Activated CD4-positive, alpha-beta T cell treated with anti-CD3 and anti-CD28 coated beads for 48 hours (primary cell): ENCODE data around the gene DUS3L.
A peak's percentile ranks its signal among the peaks of the same experiment; 100 is the strongest.

Experiments
- DNase-seq: peaks from one replicate; pipeline ENCODE4 v3.0.0-alpha.2; 2020

The DUS3L gene

DNA sequence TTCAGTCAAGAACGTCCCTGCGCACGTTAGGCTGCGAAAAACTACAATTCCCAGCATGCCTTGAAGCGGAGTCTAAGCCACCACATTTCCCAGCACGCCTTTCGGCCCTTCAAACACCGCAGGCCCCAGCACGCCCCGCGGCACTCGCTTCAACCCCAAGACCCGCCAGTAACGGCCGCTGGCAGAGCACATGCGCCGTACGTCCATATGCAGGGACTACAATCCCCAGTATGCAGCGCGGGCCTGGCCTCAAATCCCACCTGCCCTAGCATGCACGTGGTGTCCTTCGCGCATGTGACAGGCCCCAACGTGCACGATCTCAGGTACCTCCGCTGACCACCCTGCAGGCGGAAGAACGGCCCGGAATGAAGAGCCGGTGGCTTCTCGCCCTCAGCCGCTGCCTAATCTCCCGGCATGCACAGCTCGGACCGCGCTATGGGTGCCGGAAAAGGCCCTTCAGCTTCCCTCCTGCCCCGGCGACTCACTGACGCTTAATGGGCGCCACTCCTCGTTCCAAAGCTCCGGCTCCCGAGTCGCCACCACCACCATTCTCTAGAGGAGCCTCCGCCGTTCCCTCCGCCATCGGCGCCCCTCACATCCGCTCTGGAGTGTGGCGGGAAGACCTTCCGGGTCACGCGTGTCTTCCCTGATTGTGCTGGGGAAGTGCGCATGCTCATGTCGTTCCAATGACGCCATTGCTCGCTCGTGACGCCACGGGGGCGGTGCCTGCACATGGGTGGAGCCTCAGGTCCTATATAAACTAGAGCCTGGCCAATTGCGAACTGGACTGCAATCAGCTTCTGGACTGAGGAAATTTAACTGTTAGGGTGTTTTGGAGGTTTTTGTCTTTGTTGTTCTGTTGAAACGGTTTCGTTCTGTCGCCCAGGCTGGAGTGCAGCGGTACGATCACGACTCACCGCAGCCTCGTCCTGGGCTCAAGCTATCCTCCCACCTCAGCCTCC lies at the start of gene DUS3L:
DUS3L (minus strand) TSS at position 605 of the 962 bp plus-strand sequence; CDS start at position 583, 22 bp downstream.
- peak; percentile 98 for DNase-seq

DNA sequence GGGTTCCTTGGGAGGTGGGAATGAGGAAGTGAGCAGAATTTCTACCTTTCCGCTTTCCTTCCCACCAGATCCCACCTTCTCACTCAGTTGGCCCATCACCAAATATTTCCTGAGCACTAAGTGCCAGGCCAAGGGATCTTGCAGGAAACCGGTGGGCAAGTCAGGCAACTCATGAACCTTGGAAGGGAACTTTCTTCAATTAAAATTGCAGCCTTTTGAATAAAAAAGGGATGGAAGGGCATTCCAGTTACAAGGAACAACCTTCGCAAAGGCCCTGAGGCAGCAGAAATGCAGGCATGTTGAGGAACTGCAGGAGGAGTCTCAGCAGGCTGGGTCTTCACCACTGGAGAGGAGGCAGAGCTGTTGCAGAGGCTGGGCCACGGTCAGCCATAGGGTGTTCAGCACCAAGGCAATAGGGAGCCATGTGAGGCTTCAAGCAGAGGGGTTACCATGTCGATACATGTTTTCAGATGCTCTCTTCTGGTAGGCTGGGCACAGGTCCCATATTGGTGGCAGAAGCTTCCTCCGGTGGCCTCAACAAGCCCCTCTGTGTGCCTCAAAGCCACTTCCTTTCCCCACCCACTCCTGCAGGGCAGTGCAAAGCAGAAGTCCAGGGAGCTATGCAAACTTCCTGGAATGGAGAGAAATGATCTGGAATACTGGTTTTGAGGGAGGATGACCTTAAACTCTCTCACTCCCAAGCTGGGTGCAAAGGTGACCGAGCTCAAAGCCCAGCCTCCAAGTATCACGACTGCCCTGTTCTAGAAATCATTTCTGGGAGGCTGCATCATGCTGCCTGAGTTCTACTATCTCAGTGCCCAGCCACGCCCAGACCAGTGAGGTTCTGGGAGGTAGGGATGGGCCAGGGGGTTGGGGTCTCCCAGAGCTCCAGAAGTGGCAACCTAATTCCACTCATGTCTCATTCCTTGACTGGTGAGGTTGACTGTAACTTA lies 48.4 kb upstream of the DUS3L start, which contains the start of gene FUT6:
FUT6 (minus strand) TSS at position 638 of the 953 bp plus-strand sequence. CDS start 7,135 bp downstream, outside the sequence.
- no peak for DNase-seq

GRCh38 chr19:5838353-5839064 lies 47.5 kb upstream of the DUS3L start:
- no peak for DNase-seq

GRCh38 chr19:5837761-5838352 lies 46.9 kb upstream of the DUS3L start:
- DNase-seq = no peak

GRCh38 chr19:5832527-5833216 lies 41.7 kb upstream of the DUS3L start:
- no peak for DNase-seq

GRCh38 chr19:5832061-5832460 lies 41.1 kb upstream of the DUS3L start:
- DNase-seq = no peak

- DNase-seq = no peak
These were observed 40.2 kb upstream of the DUS3L start for GRCh38 chr19:5831159-5831558.

DNA sequence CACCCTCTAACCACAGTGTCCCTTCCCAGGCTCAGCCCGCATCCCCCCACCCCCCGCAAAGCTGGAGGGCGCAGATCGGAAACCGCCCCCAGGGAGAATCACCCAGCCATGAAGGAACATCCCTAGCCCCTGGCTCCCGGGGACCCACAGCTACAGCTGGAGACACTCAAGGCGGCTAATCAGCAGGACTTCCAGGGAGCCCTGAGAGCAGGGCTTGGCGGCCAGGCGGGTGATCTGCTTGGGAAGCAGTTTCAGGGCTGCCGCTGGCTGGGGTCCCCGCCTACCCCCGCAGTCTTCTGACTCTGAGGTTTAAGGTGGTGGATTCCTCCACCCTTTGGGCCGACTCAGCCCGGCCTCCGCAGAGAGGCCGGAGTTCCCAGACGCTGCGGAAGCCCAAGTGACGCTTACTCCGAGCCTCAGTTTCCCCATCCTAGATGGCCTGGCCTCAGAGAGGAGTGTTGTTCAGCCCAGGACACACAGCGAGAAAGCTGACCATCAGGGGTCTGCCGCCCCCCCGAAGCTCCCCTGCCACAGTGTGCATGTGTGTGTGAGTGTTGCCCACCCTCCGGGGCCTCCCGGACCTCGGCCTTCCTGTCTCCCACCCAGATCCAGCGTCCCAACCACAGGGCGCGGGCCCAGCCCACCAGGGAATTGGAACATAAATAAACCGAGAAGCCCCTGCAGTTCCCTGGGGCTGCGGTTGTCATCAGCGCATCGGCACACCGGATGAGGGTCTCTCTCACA lies 38.8 kb upstream of the DUS3L start:
- DNase-seq = no peak

GRCh38 chr19:5828661-5829566 lies 38.0 kb upstream of the DUS3L start:
- DNase-seq = peak; percentile 53

GRCh38 chr19:5827891-5828660 lies 37.1 kb upstream of the DUS3L start:
- DNase-seq = peak; percentile 97

DNA sequence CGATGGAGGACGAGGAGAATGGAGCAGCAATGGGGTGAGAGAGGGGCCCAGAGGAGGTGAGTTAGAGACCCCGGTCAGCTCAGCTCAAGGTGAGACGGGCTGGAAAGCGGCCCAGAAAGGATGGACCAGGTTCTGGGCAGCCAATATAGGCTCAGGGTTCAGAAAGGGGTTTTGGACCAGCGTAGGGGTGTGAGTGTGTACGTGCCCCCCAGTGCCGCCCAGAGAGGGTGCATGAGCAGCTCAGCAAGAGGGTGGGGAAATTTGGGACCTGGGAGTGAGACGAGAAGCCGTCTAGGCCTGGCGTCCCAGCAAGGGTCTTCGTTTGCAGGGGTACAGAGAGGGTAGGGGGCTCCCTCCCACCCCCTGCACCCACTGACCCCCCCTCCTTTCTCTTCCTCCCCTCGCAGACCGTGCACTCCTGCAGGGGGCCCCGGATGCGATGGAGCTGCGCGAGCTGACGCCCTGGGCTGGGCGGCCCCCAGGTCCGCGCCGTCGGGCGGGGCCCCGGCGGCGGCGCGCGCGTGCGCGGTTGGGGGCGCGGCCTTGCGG lies 36.5 kb upstream of the DUS3L start:
- DNase-seq = no peak

GRCh38 chr19:5826531-5827341 lies 35.8 kb upstream of the DUS3L start:
- peak; percentile 27 for DNase-seq

- no peak for DNase-seq
These were observed 34.2 kb upstream of the DUS3L start for GRCh38 chr19:5825178-5825577.

- no peak for DNase-seq
These were observed 33.8 kb upstream of the DUS3L start for GRCh38 chr19:5824751-5825150.

DNA sequence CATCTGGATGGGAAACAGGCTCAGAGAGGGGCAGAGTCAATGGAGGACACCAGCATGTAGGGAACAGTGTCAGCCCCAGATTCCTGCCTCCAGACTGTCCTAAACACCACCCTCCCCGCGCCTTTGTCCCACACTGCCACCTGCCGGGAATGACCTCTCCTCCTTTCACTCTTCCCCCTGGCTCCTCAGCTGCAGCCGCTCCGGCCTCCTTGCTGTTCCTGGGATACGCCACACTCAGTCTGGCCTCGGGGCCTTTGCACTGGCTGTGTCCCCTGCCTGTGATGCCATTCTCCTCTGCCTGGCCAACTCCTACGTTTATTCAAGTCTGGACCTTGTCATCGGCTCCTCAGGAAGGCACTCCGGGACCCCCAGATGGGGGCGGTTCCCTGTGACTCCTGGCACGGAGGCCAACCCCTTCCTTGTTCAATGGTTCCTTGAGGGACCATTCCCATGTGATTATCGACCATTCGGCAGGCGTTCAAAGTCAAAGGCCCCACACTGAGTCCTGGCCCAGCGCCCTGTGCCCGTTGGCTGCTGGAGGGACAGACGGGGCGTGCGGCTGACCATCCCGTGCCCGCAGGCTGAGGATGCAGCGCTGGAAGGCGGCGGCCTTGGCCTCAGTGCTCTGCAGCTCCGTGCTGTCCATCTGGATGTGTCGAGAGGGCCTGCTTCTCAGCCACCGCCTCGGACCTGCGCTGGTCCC lies 32.8 kb upstream of the DUS3L start:
- no peak for DNase-seq

DNA sequence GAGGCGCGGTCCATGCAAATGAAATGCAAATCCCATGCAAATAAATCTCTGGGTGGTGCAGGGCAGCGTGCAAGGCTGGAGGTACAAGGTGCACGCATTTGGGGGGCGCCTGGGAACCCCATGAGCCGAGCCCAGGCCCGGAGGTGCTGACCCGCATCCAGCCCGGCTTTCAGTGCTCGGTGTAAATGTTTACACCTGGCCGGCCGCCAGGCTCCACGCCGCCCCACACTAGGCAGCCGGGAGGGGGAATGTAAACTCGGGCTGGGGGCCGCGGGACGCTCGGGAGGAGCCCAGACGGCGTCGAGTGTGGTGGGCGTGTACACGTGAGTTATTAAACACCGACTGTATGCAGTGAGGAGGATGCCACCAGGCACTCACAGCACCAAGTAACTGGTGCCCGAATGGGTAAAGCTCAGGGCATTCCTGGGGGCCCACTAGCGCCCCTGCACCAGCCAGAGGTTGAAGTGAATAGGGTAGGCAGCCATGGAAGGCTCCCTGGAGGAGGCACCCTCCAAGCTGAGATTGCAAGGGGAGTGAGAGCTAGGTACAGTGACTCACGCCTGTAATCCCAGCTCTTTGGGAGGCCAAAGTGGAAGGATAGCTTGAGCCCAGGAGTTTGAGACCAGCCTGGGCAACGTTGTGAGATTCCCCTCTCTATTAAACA lies 31.4 kb upstream of the DUS3L start:
- no peak for DNase-seq
